Activated T-cell treated with anti-CD3 and anti-CD28 coated beads, Interleukin-2, amount 50 U/mL, for 48 hours (primary cell): ENCODE results near the gene PCDHGA1.

Source experiments
- DNase-seq, 2 experiments: peaks; one replicate each; pipeline ENCODE4 v3.0.0-alpha.2; 2020

Gene PCDHGA1

DNA sequence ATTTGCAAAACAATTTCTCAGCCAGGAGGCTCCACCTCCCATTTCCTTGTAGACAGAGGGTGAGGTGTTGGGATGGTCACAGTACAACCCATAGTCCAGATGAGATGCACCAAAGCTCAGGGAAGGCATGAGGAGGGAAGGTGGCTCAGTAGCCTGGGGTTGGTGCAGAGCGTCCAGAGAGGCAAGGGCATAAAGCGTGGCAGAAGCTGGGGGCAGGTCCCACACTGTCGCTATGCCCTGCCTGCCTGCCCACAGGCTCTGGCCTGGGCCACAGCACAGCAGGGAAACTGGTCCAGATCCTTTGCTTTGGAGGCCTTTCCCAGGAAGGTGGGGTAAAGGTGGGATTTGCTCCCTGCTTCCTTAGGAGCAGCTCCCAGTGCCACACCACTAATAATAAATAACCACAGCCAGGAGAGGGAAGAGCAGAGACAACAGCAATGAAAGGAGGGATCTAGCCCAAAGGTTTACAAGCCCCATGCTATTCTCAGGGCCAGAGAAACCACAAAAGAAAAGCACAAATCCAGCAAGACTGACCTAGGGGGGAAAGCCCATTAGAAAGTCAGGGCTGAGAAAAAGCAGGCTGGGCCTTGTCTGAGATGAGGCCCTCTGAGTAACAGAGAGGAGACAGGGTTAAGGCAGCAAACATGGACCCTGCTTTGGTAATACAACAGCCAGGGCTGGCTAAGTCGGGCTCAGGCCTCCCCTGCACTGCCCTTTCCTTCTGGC, 185.8 kb downstream of the PCDHGA1 start:
- DNase-seq: no peak

DNA sequence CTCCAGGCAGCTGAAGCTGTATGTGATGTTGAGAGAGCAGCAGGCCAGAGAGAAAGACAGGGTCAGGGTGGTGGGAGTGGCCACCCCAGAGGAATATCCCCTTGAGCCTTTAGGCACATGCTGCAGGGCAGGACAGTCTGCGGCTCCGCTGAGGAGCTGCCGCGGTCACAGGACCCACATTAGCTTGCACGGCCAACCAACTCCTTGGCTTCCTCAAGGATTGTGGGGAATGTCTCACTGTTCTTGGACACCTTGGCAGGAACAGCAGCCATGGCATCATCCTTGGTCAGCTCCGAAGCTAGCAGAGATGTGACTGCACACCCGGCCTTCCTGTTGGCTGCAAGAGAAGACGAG, 186.3 kb downstream of the PCDHGA1 start:
- DNase-seq: no peak

GRCh38 chr5:141517312-141517711, 187.0 kb downstream of the PCDHGA1 start:
- no peak for DNase-seq

- DNase-seq: no peak
These were observed 187.7 kb downstream of the PCDHGA1 start for GRCh38 chr5:141517880-141518617.

GRCh38 chr5:141518618-141519015, 188.3 kb downstream of the PCDHGA1 start:
- DNase-seq: no peak

- DNase-seq: no peak
These were observed 189.6 kb downstream of the PCDHGA1 start for GRCh38 chr5:141519605-141520565.

GRCh38 chr5:141521244-141521781, 191.0 kb downstream of the PCDHGA1 start:
- DNase-seq: peak in 1 of 2 experiments; percentile 7

DNA sequence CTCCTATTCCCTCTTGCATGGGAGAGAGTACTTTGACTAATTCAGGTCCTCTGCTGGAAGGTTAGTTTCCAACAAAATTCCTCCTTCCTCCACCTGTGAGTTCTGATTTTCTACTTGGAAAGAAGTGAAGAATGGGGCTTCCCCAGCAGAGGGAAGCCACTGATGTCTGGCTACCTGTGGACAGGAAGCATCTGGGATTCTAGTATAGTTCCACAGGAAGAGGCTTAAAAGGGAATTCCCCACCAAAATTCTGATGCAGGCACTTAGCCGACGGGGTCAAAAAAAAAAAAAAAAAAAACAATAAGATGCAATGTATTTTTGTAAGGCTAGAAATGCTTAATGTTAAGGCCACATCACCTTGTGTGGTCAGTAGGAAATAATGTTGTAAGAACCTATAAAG, 192.0 kb downstream of the PCDHGA1 start:
- DNase-seq: no peak

DNA sequence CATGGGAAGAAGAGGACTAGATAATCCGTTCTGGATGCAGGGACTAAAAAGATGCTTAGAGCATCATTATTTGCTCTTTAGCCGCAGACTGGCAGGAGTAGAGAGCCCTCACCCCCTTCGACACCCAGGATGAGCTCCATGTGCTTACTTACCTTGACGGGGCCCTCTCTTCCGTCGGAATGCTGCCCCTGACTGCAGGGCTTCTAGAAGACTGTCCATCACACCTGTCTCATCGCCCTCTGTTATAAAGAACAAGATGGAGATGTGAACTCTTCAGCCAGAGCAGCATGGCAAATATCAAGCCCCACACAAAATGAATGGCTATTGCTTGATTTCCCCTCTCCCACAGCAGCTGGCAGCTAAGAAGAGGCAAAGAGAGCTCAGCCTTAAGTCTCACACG, 193.7 kb downstream of the PCDHGA1 start:
- no peak for DNase-seq

- DNase-seq: peak; percentile 61 to 67
These were observed 194.6 kb downstream of the PCDHGA1 start for GRCh38 chr5:141524604-141525597.

DNA sequence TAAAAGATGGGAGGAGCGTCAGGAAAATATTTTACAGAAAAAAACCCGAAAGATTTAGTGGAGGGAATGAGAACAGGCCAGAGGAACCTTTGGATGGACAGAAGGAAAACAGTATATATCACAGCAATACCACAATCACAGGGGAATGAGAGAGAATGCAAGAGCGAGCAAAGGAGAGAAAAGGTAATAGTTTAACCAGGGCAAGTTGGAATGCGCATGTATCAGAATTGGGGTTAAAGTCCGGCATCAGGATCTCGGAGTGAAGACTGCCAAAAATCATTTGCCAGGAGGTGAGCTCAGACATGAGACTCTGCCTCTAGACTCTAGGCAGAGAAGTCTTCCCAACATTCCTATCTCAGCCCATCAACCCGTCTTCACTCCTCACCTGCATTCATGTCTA, 195.3 kb downstream of the PCDHGA1 start:
- DNase-seq: no peak

DNA sequence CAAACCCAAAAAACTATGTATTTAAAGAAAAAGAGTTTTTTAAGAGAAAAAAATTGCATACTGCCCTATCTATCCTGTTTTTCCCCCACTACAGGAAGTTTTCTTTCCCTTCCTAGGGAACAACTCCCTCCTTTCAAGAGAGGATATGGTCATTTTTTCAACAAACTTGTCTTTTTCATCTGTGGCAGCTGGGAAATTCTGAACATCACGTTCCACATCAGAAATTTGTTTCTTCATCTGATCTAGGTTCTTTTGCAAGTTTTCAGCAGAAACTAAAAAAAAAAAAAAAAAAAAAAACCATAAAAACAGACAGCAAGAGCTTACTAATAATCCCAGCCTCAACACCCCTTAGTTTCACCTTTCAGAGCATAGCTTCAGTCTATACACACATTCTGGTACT, 197.1 kb downstream of the PCDHGA1 start:
- DNase-seq: no peak

DNA sequence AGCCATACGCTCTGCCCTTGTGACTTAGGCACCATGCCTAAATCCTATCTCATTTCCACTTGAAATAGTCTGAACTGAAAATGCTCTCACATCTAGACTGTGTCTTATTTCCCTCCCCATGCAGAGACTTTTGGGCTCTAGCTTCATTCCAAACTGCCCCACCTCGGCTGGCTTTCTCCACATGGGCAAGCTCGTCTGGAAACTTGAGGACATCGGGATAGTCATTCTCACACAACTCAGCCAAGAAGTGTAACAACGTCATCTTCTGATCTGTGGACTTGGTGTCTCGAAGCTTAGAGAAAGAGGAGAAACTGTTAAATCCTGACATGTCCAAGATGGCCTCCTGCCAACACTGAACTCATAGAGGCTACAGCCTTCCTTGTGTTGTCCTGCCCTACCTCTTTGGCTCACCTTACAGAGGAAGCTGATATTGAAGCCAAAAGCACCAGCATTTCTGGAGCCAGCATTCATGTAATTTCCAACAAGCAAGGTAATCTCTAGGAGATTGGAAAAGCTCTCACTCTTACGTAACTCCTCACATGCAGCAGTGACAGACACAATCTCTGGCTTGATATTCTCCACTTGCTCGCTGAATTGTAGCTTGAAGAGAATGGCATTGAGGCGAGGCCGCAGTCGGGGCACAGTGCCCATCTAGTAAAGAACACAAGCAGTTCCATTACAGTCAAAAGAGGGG, 198.1 kb downstream of the PCDHGA1 start:
- DNase-seq: no peak

- no peak for DNase-seq
These were observed 198.7 kb downstream of the PCDHGA1 start for GRCh38 chr5:141529002-141529401.

- no peak for DNase-seq
These were observed 199.6 kb downstream of the PCDHGA1 start for GRCh38 chr5:141529873-141530272.

DNA sequence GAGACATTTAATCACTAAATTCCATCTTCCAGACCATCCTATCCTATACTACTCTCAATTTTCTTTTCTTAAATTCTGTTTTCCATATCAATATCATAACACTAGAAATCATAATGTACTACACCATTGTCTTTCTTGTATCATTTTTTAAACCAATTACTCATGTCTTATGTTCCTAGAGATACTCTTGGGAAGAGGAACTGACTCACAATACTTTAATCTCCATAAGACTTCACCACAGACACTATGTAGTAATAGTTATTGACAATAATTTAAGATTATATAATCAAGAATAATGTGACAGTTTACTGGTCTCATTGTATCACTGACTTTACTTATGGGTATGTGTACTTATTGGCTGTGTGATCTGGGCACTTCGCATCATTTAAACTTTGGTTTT, 202.4 kb downstream of the PCDHGA1 start:
- no peak for DNase-seq

GRCh38 chr5:141533897-141534296, 203.6 kb downstream of the PCDHGA1 start:
- no peak for DNase-seq

DNA sequence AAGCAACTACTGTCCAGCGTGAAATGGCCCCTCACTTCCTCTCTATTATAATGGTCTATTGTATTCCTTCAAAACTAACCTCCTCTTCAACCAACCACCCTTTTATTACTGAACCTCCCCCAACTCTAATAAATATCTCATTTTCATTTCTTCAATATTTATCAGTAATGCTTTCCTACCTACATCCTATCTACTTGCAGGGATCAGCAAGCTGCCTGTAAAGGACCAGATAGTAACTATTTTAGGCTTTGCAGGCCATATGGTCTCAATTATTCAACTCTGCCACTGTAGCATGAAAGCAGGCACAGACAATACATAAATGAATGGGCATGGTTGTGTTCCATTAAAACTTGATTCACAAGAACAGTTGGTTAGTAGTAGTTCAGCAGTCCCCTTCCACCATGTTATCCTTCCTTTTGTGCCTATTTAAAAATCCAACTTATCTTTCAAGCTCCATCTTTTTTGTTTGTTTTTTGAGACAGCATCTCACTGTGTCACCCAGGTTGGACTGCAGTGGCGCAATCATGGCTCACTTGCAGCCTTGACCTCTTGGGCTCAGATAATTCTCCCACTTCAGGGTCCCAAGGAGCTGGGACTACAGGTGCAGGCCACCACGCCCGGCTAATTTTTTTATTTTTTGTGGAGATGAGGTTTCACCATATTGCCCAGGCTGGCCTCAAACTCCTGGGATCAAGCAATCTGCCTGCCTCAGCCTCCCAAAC, 204.3 kb downstream of the PCDHGA1 start:
- DNase-seq: no peak

DNA sequence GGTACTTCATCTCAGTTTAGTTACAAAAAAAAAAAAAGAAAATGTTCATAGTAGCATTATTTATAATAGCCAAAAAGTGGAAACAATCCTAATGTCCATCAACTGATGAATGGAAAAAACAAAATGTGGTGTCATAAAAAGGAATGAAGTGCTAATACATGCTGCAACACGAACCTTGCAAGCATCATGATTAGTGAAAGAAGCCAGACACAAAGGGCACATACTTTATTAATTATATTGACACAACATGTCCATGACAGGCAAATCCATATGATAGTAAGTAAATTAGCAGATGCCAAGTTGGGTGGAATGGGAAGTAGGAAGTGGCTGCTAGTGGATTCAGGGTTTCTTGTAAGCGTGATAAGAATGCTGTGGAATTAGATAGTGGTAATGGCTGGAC, 212.7 kb downstream of the PCDHGA1 start:
- no peak for DNase-seq

DNA sequence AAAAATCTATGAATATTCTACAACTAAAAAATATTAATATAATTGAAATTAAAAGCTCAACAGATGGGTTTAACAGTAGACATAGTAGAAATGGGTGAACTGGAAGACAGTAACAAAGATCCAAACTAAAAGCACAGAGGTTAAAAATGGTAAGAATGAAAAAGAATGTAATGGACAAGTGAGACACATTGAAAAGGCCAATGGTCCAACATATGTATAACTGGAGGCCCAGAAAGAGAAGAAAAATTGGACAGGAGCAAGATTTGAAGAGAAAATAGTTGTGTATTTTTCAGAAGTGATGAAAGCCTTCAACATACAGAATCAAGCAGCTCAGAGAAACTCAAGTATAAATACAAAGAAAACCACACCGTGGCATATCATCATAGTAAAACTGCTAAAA, 217.2 kb downstream of the PCDHGA1 start:
- DNase-seq: no peak

- DNase-seq: no peak
These were observed 217.6 kb downstream of the PCDHGA1 start for GRCh38 chr5:141547921-141548320.
